Measurements from ENCODE around the gene FMO5. TPM values are rescaled to one million over a fixed set of nuclear protein-coding genes. Genes with fewer than 3 reads are reported as not detected.
"Not testable (repeated sequence)": the region's sequence is repeated elsewhere in the genome, so short reads cannot be mapped to it uniquely, and the experiment has no call there.

Gene FMO5
- total RNA-seq, 2 experiments from 2014 or later, result 0.31 to 0.50 TPM

- H3K4me1 Mint-ChIP-seq (ENCODE audit: low read depth), result peaks cover 66% of the 10 kb centered on the region
- no peak overlapping the region for H3K27ac Mint-ChIP-seq
- H3K4me3 Mint-ChIP-seq, result no peak overlapping the region
Observed at GRCh38 chr1:147246044-147246690, 21.0 kb upstream of the FMO5 start.

GRCh38 chr1:147245586-147246021 is 20.5 kb upstream of the FMO5 start:
- POLR2A ChIA-PET, result interaction anchor here (1.0 kb wide), 1 partner anchor 161 kb away, joined by 4 read pairs; no protein-coding TSS in a partner anchor
- CTCF ChIA-PET, result interaction anchor here (0.6 to 1.5 kb wide), 2 partner anchors 13 to 28 kb away, joined by 3 read pairs; no protein-coding TSS in a partner anchor
- no peak overlapping the region for H3K4me3 Mint-ChIP-seq
- H3K27ac Mint-ChIP-seq, result no peak overlapping the region
- DNase-seq (no peak), ATAC-seq (no peak)
- H3K36me3 Mint-ChIP-seq (ENCODE audit: low read depth), result peaks cover 27% of the 10 kb centered on the region
- peaks cover 65% of the 10 kb centered on the region for H3K4me1 Mint-ChIP-seq (ENCODE audit: low read depth)
- H3K9me3 Mint-ChIP-seq (ENCODE audit: insufficient read depth), result no peaks in the 10 kb centered on the region
- H3K27me3 Mint-ChIP-seq (ENCODE audit: low read depth), result no peaks in the 10 kb centered on the region

More at GRCh38 chr1:147246044-147246690, 21.0 kb upstream of the FMO5 start:
- ChIA-PET POLR2A (interaction anchor here (1.0 kb wide), 1 partner anchor 162 kb away, joined by 4 read pairs; no protein-coding TSS in a partner anchor), CTCF (interaction anchor here (1.5 kb wide), 1 partner anchor 13 kb away, joined by 3 read pairs; no protein-coding TSS in a partner anchor)
- DNase-seq (no peak), ATAC-seq (no peak)
- no peaks in the 10 kb centered on the region for H3K9me3 Mint-ChIP-seq (ENCODE audit: insufficient read depth)
- peaks cover 27% of the 10 kb centered on the region for H3K36me3 Mint-ChIP-seq (ENCODE audit: low read depth)
- no peaks in the 10 kb centered on the region for H3K27me3 Mint-ChIP-seq (ENCODE audit: low read depth)

GRCh38 chr1:147245129-147245528 is 20.0 kb upstream of the FMO5 start:
- Mint-ChIP-seq H3K4me1 (ENCODE audit: low read depth) (peaks cover 61% of the 10 kb centered on the region), H3K4me3 (peak overlapping the region; percentile 19), H3K9me3 (ENCODE audit: insufficient read depth) (no peaks in the 10 kb centered on the region), H3K27me3 (ENCODE audit: low read depth) (no peaks in the 10 kb centered on the region), H3K36me3 (ENCODE audit: low read depth) (peaks cover 27% of the 10 kb centered on the region), H3K27ac (peak overlapping the region; percentile 39)
- ATAC-seq (no peak), DNase-seq (no peak)
- ChIA-PET POLR2A (no interaction called here), CTCF (interaction anchor here (0.6 kb wide), 1 partner anchor 29 kb away, joined by 3 read pairs; no protein-coding TSS in a partner anchor)

GRCh38 chr1:147243841-147244240 is 18.7 kb upstream of the FMO5 start:
- CTCF ChIA-PET, result interaction anchor here (0.9 to 3.8 kb wide), 13 partner anchors 11 to 198 kb away, joined by 3 to 56 read pairs (median 5); partner anchors contain the start of genes FMO5 and PRKAB2
- POLR2A ChIA-PET, result interaction anchor here (3.4 kb wide), 1 partner anchor 159 kb away, joined by 34 read pairs; no protein-coding TSS in a partner anchor

GRCh38 chr1:147243228-147243685 is 18.1 kb upstream of the FMO5 start:
- POLR2A ChIA-PET, result interaction anchor here (0.7 to 3.4 kb wide), 2 partner anchors 72 to 159 kb away, joined by 3 to 34 read pairs; no protein-coding TSS in a partner anchor
- H3K9me3 Mint-ChIP-seq (ENCODE audit: insufficient read depth), result no peaks in the 10 kb centered on the region
- H3K27ac Mint-ChIP-seq, result peak overlapping the region; percentile 80
- DNase-seq (peak; percentile 55), ATAC-seq (peak; percentile 32)
- peaks cover 23% of the 10 kb centered on the region for H3K36me3 Mint-ChIP-seq (ENCODE audit: low read depth)
- H3K4me1 Mint-ChIP-seq (ENCODE audit: low read depth), result peaks cover 49% of the 10 kb centered on the region
- peak overlapping the region; percentile 94 for H3K4me3 Mint-ChIP-seq
- CTCF ChIA-PET, result interaction anchor here (0.7 to 3.8 kb wide), 21 partner anchors 8 to 197 kb away, joined by 3 to 56 read pairs (median 4); partner anchors contain the start of genes FMO5 and PRKAB2
- H3K27me3 Mint-ChIP-seq (ENCODE audit: low read depth), result peaks cover 4% of the 10 kb centered on the region

More at GRCh38 chr1:147243841-147244240, 18.7 kb upstream of the FMO5 start:
- DNase-seq (no peak), ATAC-seq (no peak)
- Mint-ChIP-seq H3K27me3 (ENCODE audit: low read depth) (peaks cover 4% of the 10 kb centered on the region), H3K9me3 (ENCODE audit: insufficient read depth) (no peaks in the 10 kb centered on the region), H3K4me3 (peak overlapping the region; percentile 94), H3K27ac (peak overlapping the region; percentile 80), H3K36me3 (ENCODE audit: low read depth) (peaks cover 25% of the 10 kb centered on the region), H3K4me1 (ENCODE audit: low read depth) (peaks cover 52% of the 10 kb centered on the region)

- DNase-seq (peak; percentile 95), ATAC-seq (peak; percentile 91)
- H3K4me3 Mint-ChIP-seq, result peak within 1 kb of the TSS; percentile 94
- peaks cover 6% of the 10 kb centered on the region for H3K27me3 Mint-ChIP-seq (ENCODE audit: low read depth)
- peak within 1 kb of the TSS; percentile 80 for H3K27ac Mint-ChIP-seq
- peaks cover 45% of the 10 kb centered on the region for H3K4me1 Mint-ChIP-seq (ENCODE audit: low read depth)
- ChIA-PET POLR2A (interaction anchor here (0.7 to 3.4 kb wide), 4 partner anchors 70 to 158 kb away, joined by 3 to 34 read pairs (median 4); no protein-coding TSS in a partner anchor), CTCF (interaction anchor here (0.6 to 3.8 kb wide), 34 partner anchors 8 to 197 kb away, joined by 3 to 56 read pairs (median 3); partner anchors contain the start of genes FMO5 and PRKAB2)
- no peaks in the 10 kb centered on the region for H3K9me3 Mint-ChIP-seq (ENCODE audit: insufficient read depth)
- H3K36me3 Mint-ChIP-seq (ENCODE audit: low read depth), result peaks cover 21% of the 10 kb centered on the region
Observed at GRCh38 chr1:147242449-147243227, 17.5 kb upstream of the FMO5 start, which contains the start of gene CHD1L. Gene CHD1L (plus strand): TSS chr1:147242684. CDS start chr1:147242704, 20 bp downstream.

GRCh38 chr1:147241934-147242448 is 16.9 kb upstream of the FMO5 start:
- DNase-seq (no peak), ATAC-seq (no peak)
- peak overlapping the region; percentile 73 for H3K4me3 Mint-ChIP-seq
- POLR2A ChIA-PET, result interaction anchor here (0.7 to 3.4 kb wide), 3 partner anchors 69 to 157 kb away, joined by 4 to 34 read pairs (median 4); no protein-coding TSS in a partner anchor
- no peaks in the 10 kb centered on the region for H3K9me3 Mint-ChIP-seq (ENCODE audit: insufficient read depth)
- H3K4me1 Mint-ChIP-seq (ENCODE audit: low read depth), result peaks cover 39% of the 10 kb centered on the region
- CTCF ChIA-PET, result interaction anchor here (0.6 to 3.8 kb wide), 23 partner anchors 8 to 162 kb away, joined by 3 to 56 read pairs (median 4); partner anchors contain the start of genes FMO5 and PRKAB2
- peak overlapping the region; percentile 71 for H3K27ac Mint-ChIP-seq
- H3K36me3 Mint-ChIP-seq (ENCODE audit: low read depth), result peaks cover 16% of the 10 kb centered on the region
- peaks cover 6% of the 10 kb centered on the region for H3K27me3 Mint-ChIP-seq (ENCODE audit: low read depth)

- POLR2A ChIA-PET, result interaction anchor here (1.4 kb wide), 1 partner anchor 67 kb away, joined by 3 read pairs; no protein-coding TSS in a partner anchor
- H3K27ac Mint-ChIP-seq; CTCF ChIA-PET; H3K27me3 Mint-ChIP-seq (ENCODE audit: low read depth); DNase-seq; H3K36me3 Mint-ChIP-seq (ENCODE audit: low read depth); H3K4me3 Mint-ChIP-seq; H3K9me3 Mint-ChIP-seq (ENCODE audit: insufficient read depth); ATAC-seq: not testable (repeated sequence)
- H3K4me1 Mint-ChIP-seq (ENCODE audit: low read depth), result peaks cover 22% of the 10 kb centered on the region
Observed at GRCh38 chr1:147240131-147240721, 15.1 kb upstream of the FMO5 start.

GRCh38 chr1:147238925-147239820 is 14.0 kb upstream of the FMO5 start:
- CTCF ChIA-PET, result no interaction called here
- Mint-ChIP-seq H3K9me3 (ENCODE audit: insufficient read depth) (no peaks in the 10 kb centered on the region), H3K4me3 (no peak overlapping the region), H3K27ac (no peak overlapping the region), H3K36me3 (ENCODE audit: low read depth) (peaks cover 4% of the 10 kb centered on the region), H3K27me3 (ENCODE audit: low read depth) (peaks cover 6% of the 10 kb centered on the region), H3K4me1 (ENCODE audit: low read depth) (peaks cover 14% of the 10 kb centered on the region)
- POLR2A ChIA-PET, result interaction anchor here (1.4 kb wide), 1 partner anchor 66 kb away, joined by 3 read pairs; no protein-coding TSS in a partner anchor
- DNase-seq, result no peak
- ATAC-seq, result no peak

All from activated CD8-positive, alpha-beta T cell treated with anti-CD3 and anti-CD28 coated beads, Interleukin-2, amount 10 ng/mL, durations not matched to agents 7 days and 5 days (primary cell).